GM11168 (cell line): ENCODE data around the gene TEX28.
"Not testable (repeated sequence)": the region's sequence is repeated elsewhere in the genome, so short reads cannot be mapped to it uniquely, and the experiment has no call there.

ENCODE experiments used
- in situ Hi-C: fragments of 300-500 bp; cut with MboI; formaldehyde crosslinking; loops from one replicate; pipeline ENCODE4 v1.12.0; 2022; ENCODE audit warnings: low sequenced_read_pairs; ENCODE audit not compliant: unreplicated experiment

Gene TEX28

GRCh38 chrX:154294791-154295574 is at the start of gene TEX28:
Gene TEX28 (minus strand): TSS chrX:154295124. CDS start chrX:154292117, 3,007 bp downstream.
- in situ Hi-C loops = no loop called here

- in situ Hi-C loops = not testable (repeated sequence)
Measured at GRCh38 chrX:154343620-154344019, 48.7 kb upstream of the TEX28 start.

GRCh38 chrX:154343063-154343462 is 48.1 kb upstream of the TEX28 start:
- in situ Hi-C loops = not testable (repeated sequence)

- in situ Hi-C loops = not testable (repeated sequence)
Measured at GRCh38 chrX:154341399-154342298, 46.7 kb upstream of the TEX28 start.

GRCh38 chrX:154334496-154334895 is 39.6 kb upstream of the TEX28 start:
- in situ Hi-C loops = no loop called here

GRCh38 chrX:154333837-154334271 is 38.9 kb upstream of the TEX28 start:
- in situ Hi-C loops = no loop called here

GRCh38 chrX:154333116-154333515 is 38.2 kb upstream of the TEX28 start:
- in situ Hi-C loops = no loop called here

GRCh38 chrX:154332561-154332960 is 37.6 kb upstream of the TEX28 start:
- in situ Hi-C loops = no loop called here

- in situ Hi-C loops = no loop called here
Measured at GRCh38 chrX:154329294-154329693, 34.4 kb upstream of the TEX28 start.

- in situ Hi-C loops = no loop called here
Measured at GRCh38 chrX:154328646-154329045, 33.7 kb upstream of the TEX28 start.

GRCh38 chrX:154327038-154327820 is 32.3 kb upstream of the TEX28 start:
- in situ Hi-C loops = no loop called here

GRCh38 chrX:154325541-154325940 is 30.6 kb upstream of the TEX28 start:
- in situ Hi-C loops = no loop called here

GRCh38 chrX:154323537-154323936 is 28.6 kb upstream of the TEX28 start:
- in situ Hi-C loops = loop anchor here (25.0 kb wide), 1 partner anchor 111 kb away; the partner anchor contains the start of gene OPN1MW2

- in situ Hi-C loops = loop anchor here (25.0 kb wide), 1 partner anchor 111 kb away; the partner anchor contains the start of gene OPN1MW2
Measured at GRCh38 chrX:154322890-154323289, 28.0 kb upstream of the TEX28 start.

- in situ Hi-C loops = loop anchor here (25.0 kb wide), 1 partner anchor 109 kb away; the partner anchor contains the start of gene OPN1MW2
Measured at GRCh38 chrX:154321594-154321993, 26.7 kb upstream of the TEX28 start.

- in situ Hi-C loops = loop anchor here (25.0 kb wide), 1 partner anchor 109 kb away; the partner anchor contains the start of gene OPN1MW2
Measured at GRCh38 chrX:154321152-154321551, 26.2 kb upstream of the TEX28 start.

GRCh38 chrX:154320406-154320805 is 25.5 kb upstream of the TEX28 start:
- in situ Hi-C loops = loop anchor here (25.0 kb wide), 1 partner anchor 108 kb away; the partner anchor contains the start of gene OPN1MW2

- in situ Hi-C loops = loop anchor here (25.0 kb wide), 1 partner anchor 105 kb away; the partner anchor contains the start of gene OPN1MW2
Measured at GRCh38 chrX:154317391-154317995, 22.6 kb upstream of the TEX28 start.

GRCh38 chrX:154315416-154315815 is 20.5 kb upstream of the TEX28 start:
- in situ Hi-C loops = loop anchor here (25.0 kb wide), 1 partner anchor 103 kb away; the partner anchor contains the start of gene OPN1MW2
